GM21526 (cell line): Measurements from ENCODE around the gene RYR3.

Experiments
- ATAC-seq: cut with Tn5 transposase; IDR thresholded peaks from one replicate; pipeline ENCODE4 v1.9.1; 2021; ENCODE audit warnings: moderate library complexity; ENCODE audit not compliant: unreplicated experiment, low FRiP score

The RYR3 gene

GRCh38 chr15:33378866-33379480 lies 68.2 kb downstream of the RYR3 start:
- ATAC-seq = no peak

GRCh38 chr15:33380406-33380805 lies 69.6 kb downstream of the RYR3 start:
- ATAC-seq = no peak

- ATAC-seq = no peak
Observed at GRCh38 chr15:33382491-33382890, 71.7 kb downstream of the RYR3 start.

GRCh38 chr15:33384307-33384706 lies 73.5 kb downstream of the RYR3 start:
- no peak for ATAC-seq

GRCh38 chr15:33392453-33392852 lies 81.7 kb downstream of the RYR3 start:
- no peak for ATAC-seq

GRCh38 chr15:33393546-33393945 lies 82.8 kb downstream of the RYR3 start:
- ATAC-seq = no peak

GRCh38 chr15:33395321-33395720 lies 84.6 kb downstream of the RYR3 start:
- ATAC-seq = no peak

- ATAC-seq = no peak
Observed at GRCh38 chr15:33395846-33396245, 85.1 kb downstream of the RYR3 start.

GRCh38 chr15:33396475-33396874 lies 85.7 kb downstream of the RYR3 start:
- no peak for ATAC-seq

- ATAC-seq = no peak
Observed at GRCh38 chr15:33398555-33398954, 87.8 kb downstream of the RYR3 start.

GRCh38 chr15:33400941-33401340 lies 90.2 kb downstream of the RYR3 start:
- ATAC-seq = no peak

GRCh38 chr15:33402600-33402999 lies 91.8 kb downstream of the RYR3 start:
- no peak for ATAC-seq

- no peak for ATAC-seq
Observed at GRCh38 chr15:33405096-33405495, 94.3 kb downstream of the RYR3 start.

GRCh38 chr15:33411596-33412540 lies 101.1 kb downstream of the RYR3 start:
- no peak for ATAC-seq

- ATAC-seq = no peak
Observed at GRCh38 chr15:33419701-33420100, 108.9 kb downstream of the RYR3 start.

GRCh38 chr15:33424025-33424424 lies 113.3 kb downstream of the RYR3 start:
- no peak for ATAC-seq

- ATAC-seq = no peak
Observed at GRCh38 chr15:33425142-33425541, 114.4 kb downstream of the RYR3 start.

- ATAC-seq = no peak
Observed at GRCh38 chr15:33430577-33430976, 119.8 kb downstream of the RYR3 start.

- no peak for ATAC-seq
Observed at GRCh38 chr15:33433821-33434220, 123.1 kb downstream of the RYR3 start.

- no peak for ATAC-seq
Observed at GRCh38 chr15:33438396-33438795, 127.6 kb downstream of the RYR3 start.

GRCh38 chr15:33440900-33441299 lies 130.1 kb downstream of the RYR3 start:
- no peak for ATAC-seq

- no peak for ATAC-seq
Observed at GRCh38 chr15:33442449-33442848, 131.7 kb downstream of the RYR3 start.
